Epithelial cell of umbilical artery (primary cell): ENCODE results near the gene UBN2. TPM values are rescaled to one million over a fixed set of nuclear protein-coding genes. Genes with fewer than 3 reads are reported as not detected.

ENCODE experiments used
- total RNA-seq: library from RNA; depleted of rRNA; stranded (reverse); fragments of >200 nt; gene quantifications from 2 replicates; pipeline ENCODE4 v1.2.3, GENCODE V29; 2014

UBN2 gene
- total RNA-seq, result 3.2 and 7.1 TPM in 2 replicates

GRCh38 chr7:139230774-139231512 lies at the start of gene UBN2:
Gene UBN2, plus strand, starts transcription at chr7:139231237. Its CDS starts 248 bp downstream, at chr7:139231485.

DNA sequence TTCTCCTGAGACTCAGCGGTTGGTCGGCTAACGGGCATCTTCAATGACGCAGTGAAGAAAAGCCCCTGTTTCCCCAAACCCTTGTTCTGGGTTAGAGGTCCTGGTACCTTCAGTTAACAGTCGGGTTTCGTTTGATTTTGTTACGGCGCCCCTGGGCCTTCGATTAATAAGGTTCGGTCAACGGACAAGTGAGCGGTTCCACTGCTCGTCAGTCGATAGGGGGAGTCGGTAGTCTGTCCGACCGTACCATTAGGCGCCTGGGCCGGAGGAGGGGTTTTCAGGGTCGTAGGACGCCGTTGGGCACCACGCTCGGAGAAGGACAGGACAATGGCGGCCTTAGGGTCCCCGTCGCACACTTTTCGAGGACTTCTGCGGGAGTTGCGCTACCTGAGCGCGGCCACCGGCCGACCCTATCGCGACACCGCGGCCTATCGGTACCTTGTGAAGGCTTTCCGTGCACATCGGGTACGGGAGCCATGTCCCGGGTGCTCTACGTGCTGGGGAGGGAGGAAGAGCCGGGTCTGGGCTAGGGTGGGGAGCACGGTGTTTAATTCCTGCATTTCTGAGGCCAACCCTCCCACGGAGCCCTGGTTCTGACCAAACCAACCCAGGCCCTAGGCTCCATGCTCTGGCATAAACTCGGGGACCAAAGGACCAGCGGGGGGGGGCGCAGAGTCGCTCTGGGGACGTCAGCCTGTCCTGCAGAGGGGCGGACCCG lies 110.2 kb downstream of the UBN2 start, which contains the start of gene FMC1:
FMC1 (plus strand) TSS at position 280 of the 718 bp plus-strand sequence; CDS start at position 328, 48 bp downstream.

Other genes with a start within 250 kb of the UBN2 start
- 1.2 and 1.9 TPM in 2 replicates for gene KIAA1549, start 249.8 kb upstream of the UBN2 start, total RNA-seq
- 12.2 and 13.3 TPM in 2 replicates for gene ZC3HAV1L, start 195.2 kb upstream of the UBN2 start, total RNA-seq
- 27.9 and 55.2 TPM in 2 replicates for gene ZC3HAV1, start 121.5 kb upstream of the UBN2 start, total RNA-seq
- 12.6 and 15.3 TPM in 2 replicates for gene FMC1, start 110.1 kb downstream of the UBN2 start, total RNA-seq
- gene LUC7L2, start 128.7 kb downstream of the UBN2 start, total RNA-seq, result 31.5 and 42.4 TPM in 2 replicates